Stomach smooth muscle (tissue), 2 donors: Measurements from ENCODE around the gene KCNJ14.
A peak's percentile ranks its signal among the peaks of the same experiment; 100 is the strongest.

ENCODE experiments used
- H3K27ac ChIP-seq: one replicate; pipeline ENCODE4 v1.7.0; 2013; ENCODE audit warnings: mild to moderate bottlenecking, low read length, inconsistent platforms
- H3K27me3 ChIP-seq, 2 donors: one replicate each; pipeline ENCODE4 v1.7.0; 2013; ENCODE audit warnings: low read length in 2 of 2; ENCODE audit not compliant: insufficient read depth in 2 of 2, control insufficient read depth in 1 of 2
- H3K36me3 ChIP-seq, 2 donors: one replicate each; pipeline ENCODE4 v1.7.0; 2013; ENCODE audit warnings: low read length in 2 of 2; ENCODE audit not compliant: control insufficient read depth in 2 of 2, insufficient read depth in 2 of 2
- H3K4me1 ChIP-seq: one replicate; pipeline ENCODE4 v1.7.0; 2013; ENCODE audit warnings: low read length; ENCODE audit not compliant: control insufficient read depth, insufficient read depth
- H3K4me3 ChIP-seq, 2 donors: one replicate each; pipeline ENCODE4 v1.7.0; 2013; ENCODE audit warnings: low read length in 2 of 2
- H3K9ac ChIP-seq, 2 donors: one replicate each; pipeline ENCODE4 v1.7.0; 2013; ENCODE audit warnings: low read length in 2 of 2, mild to moderate bottlenecking in 1 of 2
- H3K9me3 ChIP-seq, 2 donors: one replicate each; pipeline ENCODE4 v1.7.0; 2013; ENCODE audit warnings: low read length in 2 of 2; ENCODE audit not compliant: control insufficient read depth in 2 of 2
- donor health status: healthy.
- donor health status: Pancreatic carcinoma.

Gene KCNJ14

DNA sequence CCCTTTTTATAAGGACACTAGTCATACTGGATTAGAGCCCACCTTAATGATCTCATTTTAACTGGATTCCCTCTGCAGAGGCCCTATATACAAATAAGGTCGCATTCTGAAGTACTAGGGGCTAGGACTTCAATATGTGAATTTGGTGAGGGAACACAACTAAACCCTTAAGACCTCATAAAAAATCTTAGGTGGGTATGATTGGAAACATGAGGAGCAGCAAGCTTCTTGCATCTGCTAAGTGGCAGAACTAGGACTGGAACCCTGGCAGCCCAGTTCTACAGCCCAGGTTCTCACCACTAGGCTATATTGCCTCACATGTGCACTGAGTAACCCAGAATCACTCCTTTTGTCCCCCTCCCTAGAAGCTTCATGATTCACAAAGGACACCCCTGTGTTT lies 26.7 kb upstream of the KCNJ14 start:
- no peaks in the 10 kb centered on the region for H3K9me3 ChIP-seq
- no peak overlapping the region for H3K4me3 ChIP-seq
- H3K36me3 ChIP-seq: no peaks in the 10 kb centered on the region
- H3K4me1 ChIP-seq: no peaks in the 10 kb centered on the region
- no peaks in the 10 kb centered on the region for H3K27me3 ChIP-seq
- H3K9ac ChIP-seq: no peak overlapping the region
- no peak overlapping the region for H3K27ac ChIP-seq

DNA sequence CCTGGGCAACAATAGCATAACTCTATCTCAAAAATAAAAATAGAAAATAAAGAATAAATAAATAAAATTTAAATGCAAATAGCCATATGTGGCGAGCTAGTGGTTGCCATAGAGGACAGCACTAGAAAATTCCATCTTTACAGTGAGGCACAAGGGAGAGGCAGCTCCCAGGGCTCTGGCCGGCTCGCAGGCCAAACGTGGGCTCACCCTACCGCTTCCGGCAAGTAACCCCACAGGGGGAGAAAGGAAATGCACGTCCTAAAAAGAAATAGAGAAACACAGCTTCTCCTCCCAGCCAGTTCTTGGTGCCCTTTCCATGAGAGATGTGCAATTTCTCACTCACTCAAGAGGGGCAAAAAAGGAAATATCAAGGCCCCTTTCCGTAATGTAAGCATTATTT lies 22.0 kb upstream of the KCNJ14 start:
- Histone ChIP-seq H3K27me3 (peaks cover 0 to 15% of the 10 kb centered on the region in 2 donors), H3K9ac (no peak overlapping the region), H3K27ac (no peak overlapping the region), H3K4me1 (no peaks in the 10 kb centered on the region), H3K4me3 (no peak overlapping the region), H3K9me3 (no peaks in the 10 kb centered on the region), H3K36me3 (no peaks in the 10 kb centered on the region)

DNA sequence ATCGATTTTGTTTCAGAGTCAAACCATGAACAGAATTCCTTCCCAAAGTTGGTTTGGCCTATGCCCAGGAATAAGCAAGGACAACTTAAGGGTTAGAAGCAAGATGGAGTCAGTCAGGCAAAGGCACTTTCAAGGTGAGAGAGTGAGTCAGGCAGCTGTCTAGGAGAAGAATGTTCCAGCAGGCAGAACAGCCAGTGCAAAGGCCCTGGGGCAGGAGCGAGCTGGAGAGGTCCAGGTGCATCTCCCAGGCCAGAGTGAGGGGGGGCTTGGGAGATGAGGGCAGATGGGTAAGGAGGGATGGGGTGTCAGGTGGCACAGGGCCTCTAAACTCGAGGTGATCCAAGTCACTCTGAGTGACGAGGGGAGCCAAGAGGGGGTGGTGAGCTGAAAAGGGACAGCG lies 18.8 kb upstream of the KCNJ14 start:
- Histone ChIP-seq H3K27me3 (peaks cover 10 to 26% of the 10 kb centered on the region in 2 donors), H3K4me1 (no peaks in the 10 kb centered on the region), H3K4me3 (no peak overlapping the region), H3K9ac (no peak overlapping the region), H3K36me3 (no peaks in the 10 kb centered on the region), H3K9me3 (no peaks in the 10 kb centered on the region), H3K27ac (no peak overlapping the region)

DNA sequence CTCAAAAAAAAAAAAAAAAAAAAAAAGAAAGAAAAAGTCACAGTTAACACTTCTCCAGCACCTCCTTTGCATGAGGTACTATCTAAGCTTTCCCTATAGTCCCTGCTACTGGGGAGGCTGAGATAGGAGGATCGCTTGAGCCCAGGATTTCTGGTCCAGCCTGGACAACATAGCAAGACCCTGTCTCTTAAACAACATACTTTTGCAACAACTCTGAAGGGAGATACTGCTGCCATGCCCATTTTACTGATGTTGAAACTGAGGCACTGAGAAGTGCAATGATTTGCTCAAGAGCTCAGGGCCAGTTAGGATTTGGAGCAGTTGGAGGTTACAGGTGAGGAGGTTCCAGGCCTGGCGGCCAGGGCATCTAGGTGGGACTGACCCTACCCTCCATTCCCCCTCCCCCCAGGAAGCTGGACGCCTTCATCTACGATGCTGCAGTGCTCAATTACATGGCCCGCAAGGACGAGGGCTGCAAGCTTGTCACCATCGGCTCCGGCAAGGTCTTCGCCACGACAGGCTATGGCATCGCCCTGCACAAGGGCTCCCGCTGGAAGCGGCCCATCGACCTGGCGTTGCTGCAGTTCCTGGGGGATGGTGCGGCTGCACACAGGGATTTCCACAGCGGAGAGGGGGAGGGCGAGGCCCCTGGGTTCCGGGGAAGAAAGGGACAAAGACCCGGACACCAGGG lies 13.9 kb upstream of the KCNJ14 start:
- Histone ChIP-seq H3K4me1 (peaks cover 21% of the 10 kb centered on the region), H3K27me3 (peaks cover 29 to 31% of the 10 kb centered on the region in 2 donors), H3K27ac (no peak overlapping the region), H3K9ac (no peak overlapping the region), H3K36me3 (no peaks in the 10 kb centered on the region), H3K9me3 (no peaks in the 10 kb centered on the region), H3K4me3 (no peak overlapping the region)

DNA sequence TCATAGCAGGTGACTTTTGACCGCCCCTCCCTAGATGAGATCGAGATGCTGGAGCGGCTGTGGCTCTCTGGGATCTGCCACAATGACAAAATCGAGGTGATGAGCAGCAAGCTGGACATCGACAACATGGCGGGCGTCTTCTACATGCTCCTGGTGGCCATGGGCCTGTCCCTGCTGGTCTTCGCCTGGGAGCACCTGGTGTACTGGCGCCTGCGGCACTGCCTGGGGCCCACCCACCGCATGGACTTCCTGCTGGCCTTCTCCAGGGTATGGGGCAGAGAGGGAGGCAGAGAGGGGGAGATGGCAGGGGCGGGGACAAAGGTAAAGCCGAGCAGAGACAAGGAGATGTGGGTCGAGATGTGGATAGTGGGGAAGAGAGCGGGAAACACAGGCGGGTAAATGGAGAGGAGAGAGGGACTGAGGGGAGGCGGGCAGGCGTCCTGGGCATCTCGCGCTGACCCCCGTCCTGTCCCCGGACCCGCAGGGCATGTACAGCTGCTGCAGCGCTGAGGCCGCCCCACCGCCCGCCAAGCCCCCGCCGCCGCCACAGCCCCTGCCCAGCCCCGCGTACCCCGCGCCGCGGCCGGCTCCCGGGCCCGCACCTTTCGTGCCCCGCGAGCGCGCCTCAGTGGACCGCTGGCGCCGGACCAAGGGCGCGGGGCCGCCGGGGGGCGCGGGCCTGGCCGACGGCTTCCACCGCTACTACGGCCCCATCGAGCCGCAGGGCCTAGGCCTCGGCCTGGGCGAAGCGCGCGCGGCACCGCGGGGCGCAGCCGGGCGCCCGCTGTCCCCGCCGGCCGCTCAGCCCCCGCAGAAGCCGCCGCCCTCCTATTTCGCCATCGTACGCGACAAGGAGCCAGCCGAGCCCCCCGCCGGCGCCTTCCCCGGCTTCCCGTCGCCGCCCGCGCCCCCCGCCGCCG lies 13.0 kb upstream of the KCNJ14 start:
- Histone ChIP-seq H3K9ac (no peak overlapping the region), H3K36me3 (peaks cover 0 to under 1% of the 10 kb centered on the region in 2 donors), H3K4me3 (no peak overlapping the region), H3K9me3 (no peaks in the 10 kb centered on the region), H3K27me3 (peaks cover 26 to 29% of the 10 kb centered on the region in 2 donors), H3K27ac (no peak overlapping the region), H3K4me1 (peaks cover 26% of the 10 kb centered on the region)

DNA sequence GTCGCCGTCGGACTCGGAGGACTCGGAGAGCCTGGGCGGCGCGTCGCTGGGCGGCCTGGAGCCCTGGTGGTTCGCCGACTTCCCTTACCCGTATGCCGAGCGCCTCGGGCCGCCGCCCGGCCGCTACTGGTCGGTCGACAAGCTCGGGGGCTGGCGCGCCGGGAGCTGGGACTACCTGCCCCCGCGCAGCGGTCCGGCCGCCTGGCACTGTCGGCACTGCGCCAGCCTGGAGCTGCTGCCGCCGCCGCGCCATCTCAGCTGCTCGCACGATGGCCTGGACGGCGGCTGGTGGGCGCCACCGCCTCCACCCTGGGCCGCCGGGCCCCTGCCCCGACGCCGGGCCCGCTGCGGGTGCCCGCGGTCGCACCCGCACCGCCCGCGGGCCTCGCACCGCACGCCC lies 12.1 kb upstream of the KCNJ14 start:
- H3K4me3 ChIP-seq: peak overlapping the region in 1 of 2 donors; percentile 8

DNA sequence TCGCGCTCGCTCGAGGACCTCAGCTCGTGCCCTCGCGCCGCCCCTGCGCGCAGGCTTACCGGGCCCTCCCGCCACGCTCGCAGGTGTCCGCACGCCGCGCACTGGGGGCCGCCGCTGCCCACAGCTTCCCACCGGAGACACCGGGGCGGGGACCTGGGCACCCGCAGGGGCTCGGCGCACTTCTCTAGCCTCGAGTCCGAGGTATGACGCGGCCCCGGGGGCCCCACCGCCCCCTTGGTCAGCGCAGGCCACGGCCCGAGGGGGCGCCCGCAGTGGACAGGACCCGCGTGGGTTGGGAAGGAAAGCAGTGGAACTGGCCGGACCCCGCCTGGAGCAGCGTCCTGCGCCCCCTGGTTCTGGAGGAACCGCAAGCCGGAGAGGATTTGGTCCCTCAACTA lies 11.6 kb upstream of the KCNJ14 start:
- H3K4me1 ChIP-seq: peaks cover 26% of the 10 kb centered on the region
- peaks cover 26 to 29% of the 10 kb centered on the region in 2 donors for H3K27me3 ChIP-seq
- H3K9ac ChIP-seq: no peak overlapping the region
- peak overlapping the region in 1 of 2 donors; percentile 97 for H3K4me3 ChIP-seq
- no peaks in the 10 kb centered on the region for H3K9me3 ChIP-seq
- H3K36me3 ChIP-seq: peaks cover 6 to 8% of the 10 kb centered on the region in 2 donors
- H3K27ac ChIP-seq: no peak overlapping the region

More for the DNA sequence above, 12.1 kb upstream of the KCNJ14 start:
- peaks cover 26 to 29% of the 10 kb centered on the region in 2 donors for H3K27me3 ChIP-seq
- no peak overlapping the region for H3K9ac ChIP-seq
- peaks cover 26% of the 10 kb centered on the region for H3K4me1 ChIP-seq
- H3K27ac ChIP-seq: no peak overlapping the region
- no peaks in the 10 kb centered on the region for H3K9me3 ChIP-seq
- peaks cover 2 to 3% of the 10 kb centered on the region in 2 donors for H3K36me3 ChIP-seq

DNA sequence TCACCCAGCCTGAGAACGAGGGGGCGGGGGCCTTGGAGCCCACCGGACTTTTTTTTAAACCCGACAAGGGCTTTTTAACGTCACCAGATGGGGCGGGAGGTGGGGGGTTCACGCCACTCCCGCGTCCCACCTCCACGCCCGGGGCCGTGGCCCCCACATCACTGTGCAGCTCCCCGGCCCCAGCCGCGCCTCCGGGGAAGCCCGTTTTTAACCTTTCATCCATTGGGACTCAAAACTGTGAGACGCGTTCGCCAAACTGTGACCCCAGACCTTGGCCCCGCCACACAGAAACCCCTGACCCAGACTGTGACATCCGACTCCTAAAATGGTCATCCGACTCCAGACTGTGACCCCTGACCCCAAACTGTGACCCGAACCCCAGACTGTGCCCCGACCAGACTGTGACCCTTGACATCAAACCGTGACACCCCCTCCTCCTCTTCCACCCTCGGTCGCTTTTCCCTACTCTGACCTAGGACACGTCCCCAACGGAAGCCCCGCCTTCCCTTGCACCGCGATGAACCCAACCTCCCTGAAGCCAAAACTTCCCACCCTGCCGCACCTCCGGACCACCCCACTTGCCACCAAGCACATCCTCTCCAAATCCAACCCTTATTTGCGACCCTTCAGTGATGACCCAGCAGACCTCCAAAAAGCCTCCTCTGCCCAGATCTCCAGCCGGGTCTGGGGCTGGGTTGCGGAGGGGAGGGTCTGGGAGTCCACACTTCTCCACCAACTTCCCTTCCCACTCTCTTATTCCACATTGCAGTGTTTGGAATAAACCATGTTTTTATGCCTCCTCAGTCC lies 11.0 kb upstream of the KCNJ14 start:
- Histone ChIP-seq H3K9ac (no peak overlapping the region), H3K4me1 (peaks cover 26% of the 10 kb centered on the region), H3K36me3 (peaks cover 7 to 9% of the 10 kb centered on the region in 2 donors), H3K27me3 (peaks cover 26 to 28% of the 10 kb centered on the region in 2 donors), H3K4me3 (peak overlapping the region in 1 of 2 donors; percentile 97), H3K27ac (no peak overlapping the region), H3K9me3 (no peaks in the 10 kb centered on the region)

DNA sequence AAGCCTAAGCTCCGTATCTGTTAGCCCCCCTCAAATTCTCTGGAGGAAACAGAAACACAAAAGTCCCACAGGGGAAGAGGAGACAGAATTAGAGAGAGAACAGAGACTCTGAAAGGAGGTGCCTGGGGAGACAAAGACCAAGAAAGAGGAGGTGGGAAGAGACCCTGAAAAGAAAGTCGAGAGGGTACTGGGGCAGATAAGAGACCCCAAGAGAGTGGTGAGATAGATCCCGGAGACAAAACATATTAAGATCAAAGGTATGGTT lies 10.5 kb upstream of the KCNJ14 start:
- Histone ChIP-seq H3K9ac (peak overlapping the region in 1 of 2 donors; percentile 95), H3K4me3 (peak overlapping the region; percentile 89 to 97), H3K9me3 (no peaks in the 10 kb centered on the region), H3K4me1 (peaks cover 26% of the 10 kb centered on the region), H3K27ac (no peak overlapping the region), H3K36me3 (peaks cover 9 to 11% of the 10 kb centered on the region in 2 donors), H3K27me3 (peaks cover 24 to 25% of the 10 kb centered on the region in 2 donors)

DNA sequence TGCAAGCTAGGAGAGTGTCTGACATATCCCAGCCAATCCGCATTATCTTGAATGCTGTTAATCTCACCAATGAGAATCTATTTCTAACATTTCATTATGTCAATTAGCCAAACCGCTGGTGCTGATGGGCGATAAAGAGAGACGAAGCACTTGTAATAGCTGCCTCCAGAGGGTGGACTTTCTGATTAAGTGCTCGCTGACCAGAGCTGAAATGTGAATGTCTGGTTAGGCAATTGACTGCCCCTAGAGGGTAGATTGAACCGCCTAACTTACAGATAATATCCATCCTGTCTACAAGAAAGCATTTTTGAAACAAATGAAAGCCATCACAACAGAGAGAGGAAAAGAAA lies 10.1 kb upstream of the KCNJ14 start:
- Histone ChIP-seq H3K27ac (peak overlapping the region; percentile 82), H3K4me3 (peak overlapping the region; percentile 89 to 97), H3K36me3 (peaks cover 11 to 12% of the 10 kb centered on the region in 2 donors), H3K9ac (peak overlapping the region; percentile 95 to 97), H3K9me3 (no peaks in the 10 kb centered on the region), H3K27me3 (peaks cover 23 to 25% of the 10 kb centered on the region in 2 donors), H3K4me1 (peaks cover 26% of the 10 kb centered on the region)
